ENCODE results near the gene SLC12A9.
A peak's percentile ranks its signal among the peaks of the same experiment; 100 is the strongest.

The SLC12A9 gene

GRCh38 chr7:100856871-100857282, 4.4 kb downstream of the SLC12A9 start:
- TF ChIP-seq CTCF (conservative IDR thresholded peaks at IDR 0.05) = no peak
- H3K27ac ChIP-seq = no peak overlapping the region

DNA sequence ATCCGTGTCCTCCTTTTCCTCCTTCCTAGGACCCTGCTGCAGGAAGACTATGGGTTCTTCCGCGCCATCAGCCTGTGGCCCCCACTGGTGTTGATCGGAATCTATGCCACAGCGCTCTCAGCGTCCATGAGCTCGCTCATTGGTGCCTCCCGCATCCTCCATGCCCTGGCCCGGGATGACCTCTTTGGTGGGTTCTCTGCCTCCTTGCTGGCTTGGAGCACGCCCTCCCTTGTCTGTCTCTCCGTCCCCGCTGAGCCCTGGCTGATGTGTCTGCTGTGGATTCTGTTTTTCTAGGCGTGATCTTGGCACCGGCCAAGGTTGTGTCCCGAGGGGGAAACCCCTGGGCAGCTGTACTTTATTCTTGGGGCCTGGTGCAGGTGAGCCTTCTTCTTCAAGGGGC, 7.3 kb downstream of the SLC12A9 start:
- TF ChIP-seq CTCF (conservative IDR thresholded peaks at IDR 0.05) = no peak
- H3K27ac ChIP-seq = no peak overlapping the region

DNA sequence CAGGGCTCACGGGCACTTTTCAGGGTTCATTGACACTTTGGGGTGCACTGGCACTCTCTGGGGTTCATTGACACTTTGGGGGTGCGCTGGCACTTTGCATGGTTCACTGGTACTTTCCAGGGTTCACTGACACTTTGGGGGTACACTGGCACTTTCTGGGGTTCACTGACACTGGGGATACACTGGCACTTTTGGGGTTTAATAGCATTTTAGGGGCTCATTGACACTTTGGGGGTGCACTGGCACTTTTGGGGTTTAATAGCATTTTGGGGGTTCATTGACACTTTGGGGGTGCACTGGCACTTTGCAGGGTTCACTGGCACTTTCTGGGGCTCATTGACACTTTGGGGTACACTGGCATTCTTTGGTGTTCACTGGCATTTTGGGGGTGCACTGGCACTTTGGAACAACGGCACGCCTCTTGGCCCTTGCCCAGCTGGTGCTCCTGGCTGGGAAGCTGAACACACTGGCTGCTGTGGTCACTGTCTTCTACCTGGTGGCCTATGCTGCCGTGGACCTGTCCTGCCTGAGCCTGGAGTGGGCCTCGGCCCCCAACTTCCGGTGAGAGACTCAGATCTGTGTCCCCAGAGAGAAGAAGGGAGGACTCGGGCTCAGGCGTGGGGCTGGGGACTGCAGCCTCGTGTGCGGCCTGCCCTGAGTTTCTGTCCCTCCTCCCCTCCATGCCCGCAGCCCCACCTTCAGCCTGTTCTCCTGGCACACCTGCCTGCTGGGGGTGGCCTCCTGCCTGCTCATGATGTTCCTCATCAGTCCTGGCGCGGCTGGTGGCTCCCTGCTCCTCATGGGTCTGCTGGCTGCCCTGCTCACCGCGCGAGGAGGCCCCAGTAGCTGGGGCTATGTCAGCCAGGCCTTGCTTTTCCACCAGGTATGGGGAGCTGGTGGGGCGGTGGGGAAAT, 8.4 kb downstream of the SLC12A9 start:
- no peak overlapping the region for H3K27ac ChIP-seq
- no peak for TF ChIP-seq CTCF (conservative IDR thresholded peaks at IDR 0.05)

GRCh38 chr7:100861616-100861985, 9.1 kb downstream of the SLC12A9 start:
- TF ChIP-seq CTCF (conservative IDR thresholded peaks at IDR 0.05) = no peak
- no peak overlapping the region for H3K27ac ChIP-seq

DNA sequence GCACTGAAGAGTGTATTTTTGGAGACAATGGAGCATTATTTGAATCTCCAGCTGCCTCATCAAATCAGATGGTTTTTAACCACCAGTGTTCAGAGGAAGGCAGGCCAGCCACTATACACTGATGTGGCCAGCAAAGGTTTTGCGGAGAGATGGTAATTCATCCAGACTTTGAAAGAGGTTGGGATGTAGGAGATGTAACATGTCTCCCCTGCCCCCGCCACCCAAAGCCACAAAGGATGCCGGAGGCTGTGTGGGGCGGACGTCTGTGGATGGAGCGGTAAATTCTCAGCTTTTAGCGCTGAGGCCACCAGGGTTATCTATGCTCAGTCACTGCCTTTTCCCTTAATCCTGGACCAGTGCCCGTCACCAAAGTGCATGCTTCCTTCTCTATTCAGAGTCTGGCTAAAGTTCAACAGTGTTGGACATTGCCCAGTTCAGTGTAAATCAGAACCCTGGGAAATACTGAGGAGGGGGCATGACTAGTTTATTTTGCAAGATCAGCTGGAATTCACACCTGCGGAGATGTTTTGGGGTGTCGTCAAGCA, 11.0 kb downstream of the SLC12A9 start:
- no peak for TF ChIP-seq CTCF (conservative IDR thresholded peaks at IDR 0.05)
- peak overlapping the region; percentile 2; the same call in 1 of the 2 replicates for H3K27ac ChIP-seq

- no peak overlapping the region for H3K27ac ChIP-seq
- no peak for TF ChIP-seq CTCF (conservative IDR thresholded peaks at IDR 0.05)
Measured at GRCh38 chr7:100864263-100864845, 11.8 kb downstream of the SLC12A9 start.

DNA sequence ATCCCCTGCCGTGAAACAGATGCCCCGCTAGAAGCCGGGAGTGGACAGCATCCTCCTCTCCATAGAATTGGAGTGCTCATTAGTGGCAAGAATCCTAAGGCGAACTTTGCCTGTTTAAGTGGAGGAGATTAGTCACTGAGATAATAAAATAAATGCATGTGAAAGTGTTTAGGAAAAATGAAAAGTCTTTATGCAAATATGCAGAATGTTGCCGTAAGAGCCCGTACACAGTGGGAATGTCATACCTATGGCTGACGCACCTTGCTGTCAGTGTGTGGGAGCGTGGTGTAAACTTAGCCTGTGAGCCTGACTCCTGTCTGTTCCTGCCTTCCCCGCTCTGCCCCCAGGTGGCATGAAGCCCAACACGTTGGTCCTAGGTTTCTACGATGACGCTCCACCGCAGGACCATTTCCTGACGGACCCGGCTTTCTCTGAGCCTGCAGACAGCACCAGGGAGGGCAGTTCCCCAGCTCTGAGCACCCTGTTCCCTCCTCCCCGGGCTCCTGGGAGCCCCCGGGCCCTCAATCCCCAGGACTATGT, 12.9 kb downstream of the SLC12A9 start:
- H3K27ac ChIP-seq = peak overlapping the region; percentile 77
- TF ChIP-seq CTCF (conservative IDR thresholded peaks at IDR 0.05) = no peak

Measured in VCaP (cell line).